B cell (primary cell): ENCODE results near the gene PTPRT. TPM values are rescaled to one million over a fixed set of nuclear protein-coding genes. Genes with fewer than 3 reads are reported as not detected.

ENCODE experiments used
- ATAC-seq: fragments of 200-7000 bp; cut with Tn5 transposase; one replicate; pipeline ENCODE4 v1.10.0; 2021; ENCODE audit warnings: low read depth, mild to moderate bottlenecking, moderate number of reproducible peaks, moderate library complexity
- CTCF ChIA-PET: fragments of 350-600 bp; sonication (Branson Sonifier 250); formaldehyde crosslinking; loops from one replicate; lab custom pipeline; 2021; ENCODE audit warnings: antibody characterized with exemption, inconsistent platforms; lab: Charles Lee
- POLR2A ChIA-PET: fragments of 350-600 bp; sonication (Branson Sonifier 250); formaldehyde crosslinking; loops from one replicate; lab custom pipeline; 2021; ENCODE audit warnings: antibody characterized with exemption; lab: Charles Lee
- DNase-seq: peaks from one replicate; pipeline ENCODE4 v3.0.0; 2013
- H2AFZ ChIP-seq: 2 replicates; pipeline ENCODE4 v1.6.1; 2012; ENCODE audit warnings: mild to moderate bottlenecking, low read depth, low read length; ENCODE audit not compliant: insufficient read depth, poor library complexity, severe bottlenecking
- H3K27ac ChIP-seq, 2 donors: 1 replicate in 1 of 2; 2 replicates in 1 of 2; pipeline ENCODE4 v1.5.1; 2012 to 2013; ENCODE audit warnings: low read length in 2 of 2, mild to moderate bottlenecking in 2 of 2, moderate library complexity in 1 of 2
- H3K27me3 ChIP-seq, 4 experiments: fragments of 200-600 bp in 1 of 4; sonication (generic) in 1 of 4; replicated peaks in 1 of 4; 1 replicate in 2 of 4; 2 replicates in 2 of 4; pipeline versions ENCODE4 v1.6.1 to v1.7.0; 2013 to 2016; ENCODE audit warnings: low read length in 3 of 4, mild to moderate bottlenecking in 2 of 4, mixed read lengths in 1 of 4, moderate library complexity in 1 of 4; ENCODE audit not compliant: insufficient read depth in 4 of 4, control insufficient read depth in 3 of 4; ENCODE audit errors: control extremely low read depth in 1 of 4
- H3K36me3 ChIP-seq, 2 experiments: replicated peaks in 1 of 2; 1 replicate in 1 of 2; 2 replicates in 1 of 2; pipeline versions ENCODE4 v1.6.1 to v1.7.1; 2013; ENCODE audit warnings: low read length in 1 of 2; ENCODE audit not compliant: insufficient read depth in 2 of 2, control insufficient read depth in 1 of 2; ENCODE audit errors: control extremely low read depth in 1 of 2, extremely low read depth in 1 of 2
- H3K4me1 ChIP-seq, 2 donors: fragments of 200-600 bp in 1 of 2; sonication (generic) in 1 of 2; 1 replicate in 1 of 2; 2 replicates in 1 of 2; pipeline versions ENCODE4 v1.5.1 to v1.6.1; 2013 to 2017; ENCODE audit warnings: low read length in 2 of 2; ENCODE audit not compliant: control insufficient read depth in 2 of 2, insufficient read depth in 2 of 2
- H3K4me2 ChIP-seq: replicated peaks from 2 replicates; pipeline ENCODE3; 2012; ENCODE audit warnings: mild to moderate bottlenecking, low read depth, low read length; ENCODE audit not compliant: poor library complexity, severe bottlenecking
- H3K4me3 ChIP-seq, 5 experiments: fragments of 200-600 bp in 1 of 5; sonication (generic) in 1 of 5; 1 replicate in 3 of 5; 2 replicates in 2 of 5; pipeline versions ENCODE4 v1.5.1 to v1.7.0; 2011 to 2016; ENCODE audit warnings: low read length in 4 of 5, mild to moderate bottlenecking in 4 of 5, low read depth in 2 of 5, control low read depth in 1 of 5, moderate library complexity in 1 of 5; ENCODE audit not compliant: insufficient read depth in 1 of 5; ENCODE audit errors: control extremely low read depth in 1 of 5, extremely low read depth in 1 of 5
- H3K79me2 ChIP-seq: fragments of 200-600 bp; sonication (generic); one replicate; pipeline ENCODE4 v1.6.0; 2016; ENCODE audit warnings: low read length; ENCODE audit not compliant: control insufficient read depth, insufficient read depth
- H3K9ac ChIP-seq: fragments of 200-600 bp; sonication (generic); 2 replicates; pipeline ENCODE4 v1.6.1; 2017; ENCODE audit warnings: mild to moderate bottlenecking, low read length, moderate library complexity
- H3K9me3 ChIP-seq, 3 donors: one replicate each; pipeline versions ENCODE4 v1.6.1 to v1.7.1; 2013; ENCODE audit warnings: low read length in 2 of 3; ENCODE audit not compliant: control insufficient read depth in 2 of 3, insufficient read depth in 1 of 3; ENCODE audit errors: control extremely low read depth in 1 of 3
- H4K20me1 ChIP-seq: 2 replicates; pipeline ENCODE4 v1.6.0; 2012; ENCODE audit warnings: mild to moderate bottlenecking, low read length; ENCODE audit not compliant: insufficient read depth, control insufficient read depth, poor library complexity, severe bottlenecking
- H3K27ac Mint-ChIP-seq: one replicate; pipeline ENCODE4 v1.8.0; 2021; ENCODE audit warnings: mixed read lengths
- H3K27me3 Mint-ChIP-seq: one replicate; pipeline ENCODE4 v1.8.0; 2021; ENCODE audit warnings: mixed read lengths
- H3K4me1 Mint-ChIP-seq: one replicate; pipeline ENCODE4 v1.8.0; 2021; ENCODE audit warnings: mixed read lengths
- H3K4me3 Mint-ChIP-seq: one replicate; pipeline ENCODE4 v1.8.0; 2021; ENCODE audit warnings: mixed read lengths
- H3K9me3 Mint-ChIP-seq: one replicate; pipeline ENCODE4 v1.8.0; 2022; ENCODE audit warnings: mixed read lengths; ENCODE audit not compliant: insufficient read depth
- EZH2 ChIP-seq: IDR thresholded peaks from 2 replicates; pipeline ENCODE4 v1.6.1; 2012; ENCODE audit warnings: borderline replicate concordance, low read depth, mild to moderate bottlenecking, moderate library complexity, low read length; ENCODE audit not compliant: insufficient read depth, poor library complexity, severe bottlenecking
- WGBS: methylation state at CpG from one replicate; pipeline ENCODE4 v1.1.5; 2013; ENCODE audit warnings: missing lambda C conversion rate; ENCODE audit not compliant: insufficient coverage; 5-methylcytosine and 5-hydroxymethylcytosine counted together
- intact Hi-C: fragments of 100-400 bp; cut with micrococcal nuclease; formaldehyde crosslinking; loops from one replicate; pipeline ENCODE4 v1.10.0; 2022
- polyA plus RNA-seq: library from polyadenylated mRNA; depleted of rRNA; stranded (reverse); fragments of >200 nt; gene quantifications from 2 replicates; pipeline ENCODE4 v1.2.3, GENCODE V29; 2012
- total RNA-seq, 2 donors: library from RNA; stranded (reverse); fragments of 120-200 nt in 1 of 2; gene quantifications; 1 replicate in 1 of 2; 2 replicates in 1 of 2; pipeline versions ENCODE4 v1.2.3 to v1.2.4, GENCODE V29; 2013 to 2022
- TF ChIP-seq, protein P1 (sequence below): fragments of 200-600 bp; IDR thresholded peaks from one replicate; pipeline ENCODE4 v1.8.0; 2022; ENCODE audit warnings: antibody characterized with exemption, mild to moderate bottlenecking

The PTPRT gene
- total and polyA plus RNA-seq, 2 donors (not counting 1 experiment from before 2014, with no cell fraction given) = not detected

DNA sequence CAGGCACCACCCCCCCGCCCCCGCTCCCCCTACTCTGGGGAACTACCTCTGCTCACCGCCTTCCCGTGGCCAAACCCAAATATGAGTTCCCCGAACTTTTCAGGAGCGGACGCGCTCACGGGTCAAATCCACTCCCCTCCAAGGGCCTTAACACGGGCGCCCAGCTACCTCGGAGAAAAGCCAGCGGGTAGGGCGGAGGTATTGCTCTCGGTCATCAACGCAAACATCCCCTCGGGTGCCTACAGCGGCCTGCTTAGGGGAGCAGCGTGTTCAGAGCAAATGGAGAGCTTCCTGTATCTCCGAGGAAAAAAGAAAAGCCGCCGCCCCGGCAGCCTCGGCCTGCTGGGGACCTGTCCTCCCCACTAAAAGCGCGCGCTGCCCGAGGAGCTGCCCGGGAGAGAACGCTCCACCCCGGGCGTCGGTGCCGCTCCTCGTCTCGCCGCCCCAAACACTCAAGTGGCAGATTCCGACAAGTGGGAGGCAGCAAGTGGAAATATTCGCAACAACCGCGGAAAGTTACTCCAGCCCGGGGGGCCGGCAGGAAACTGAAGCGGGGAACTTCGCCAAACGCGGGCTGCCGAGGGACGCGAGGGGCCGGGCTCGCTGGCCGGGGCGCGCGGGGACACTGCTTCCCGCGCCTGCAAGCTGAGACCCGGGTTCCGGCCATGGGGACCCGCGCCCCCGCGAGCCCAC lies 699 bp downstream of the PTPRT start:
- peaks cover 0 to 30% (median 8%) of the 10 kb centered on the region in 4 experiments for H3K27me3 ChIP-seq
- Mint-ChIP-seq H3K4me3 (no peak overlapping the region), H3K27me3 (peaks cover 60% of the 10 kb centered on the region), H3K9me3 (no peaks in the 10 kb centered on the region), H3K27ac (no peak overlapping the region), H3K4me1 (peaks cover 5% of the 10 kb centered on the region)
- DNase-seq = no peak
- POLR2A ChIA-PET = no interaction called here
- H4K20me1 ChIP-seq = no peaks in the 10 kb centered on the region
- TF ChIP-seq, protein P1, sequence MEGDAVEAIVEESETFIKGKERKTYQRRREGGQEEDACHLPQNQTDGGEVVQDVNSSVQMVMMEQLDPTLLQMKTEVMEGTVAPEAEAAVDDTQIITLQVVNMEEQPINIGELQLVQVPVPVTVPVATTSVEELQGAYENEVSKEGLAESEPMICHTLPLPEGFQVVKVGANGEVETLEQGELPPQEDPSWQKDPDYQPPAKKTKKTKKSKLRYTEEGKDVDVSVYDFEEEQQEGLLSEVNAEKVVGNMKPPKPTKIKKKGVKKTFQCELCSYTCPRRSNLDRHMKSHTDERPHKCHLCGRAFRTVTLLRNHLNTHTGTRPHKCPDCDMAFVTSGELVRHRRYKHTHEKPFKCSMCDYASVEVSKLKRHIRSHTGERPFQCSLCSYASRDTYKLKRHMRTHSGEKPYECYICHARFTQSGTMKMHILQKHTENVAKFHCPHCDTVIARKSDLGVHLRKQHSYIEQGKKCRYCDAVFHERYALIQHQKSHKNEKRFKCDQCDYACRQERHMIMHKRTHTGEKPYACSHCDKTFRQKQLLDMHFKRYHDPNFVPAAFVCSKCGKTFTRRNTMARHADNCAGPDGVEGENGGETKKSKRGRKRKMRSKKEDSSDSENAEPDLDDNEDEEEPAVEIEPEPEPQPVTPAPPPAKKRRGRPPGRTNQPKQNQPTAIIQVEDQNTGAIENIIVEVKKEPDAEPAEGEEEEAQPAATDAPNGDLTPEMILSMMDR = no peak
- TF ChIP-seq EZH2 = no peak
- H3K4me2 ChIP-seq = no peak overlapping the region
- CTCF ChIA-PET = no interaction called here
- peaks cover 0 to 3% of the 10 kb centered on the region in 2 donors for H3K4me1 ChIP-seq
- no peak overlapping the region for H3K9ac ChIP-seq
- no peaks in the 10 kb centered on the region for H3K36me3 ChIP-seq
- no peak overlapping the region for H3K27ac ChIP-seq
- no peaks in the 10 kb centered on the region for H3K9me3 ChIP-seq
- ATAC-seq = no peak
- 6% methylated on average over 62 of the region's 64 CpGs for WGBS
- no peak overlapping the region for H2AFZ ChIP-seq
- intact Hi-C loops = loop anchor here (5.0 kb wide), 1 partner anchor 1452 kb away; no protein-coding TSS in a partner anchor
- H3K79me2 ChIP-seq = no peaks in the 10 kb centered on the region
- no peak overlapping the region for H3K4me3 ChIP-seq

GRCh38 chr20:43188234-43188653 lies 1.5 kb downstream of the PTPRT start:
- whole genome bisulfite sequencing = 6% methylated on average over 16 of the region's 16 CpGs
- no peaks in the 10 kb centered on the region for H3K9me3 Mint-ChIP-seq
- H3K4me3 ChIP-seq = no peak overlapping the region
- H3K9me3 ChIP-seq = no peaks in the 10 kb centered on the region
- no peak overlapping the region for H3K27ac Mint-ChIP-seq
- no peaks in the 10 kb centered on the region for H4K20me1 ChIP-seq
- no peak for DNase-seq
- TF ChIP-seq, protein P1 = no peak
- TF ChIP-seq EZH2 = no peak
- H2AFZ ChIP-seq = no peak overlapping the region
- H3K79me2 ChIP-seq = no peaks in the 10 kb centered on the region
- peaks cover 5% of the 10 kb centered on the region for H3K4me1 Mint-ChIP-seq
- no peak overlapping the region for H3K4me2 ChIP-seq
- no peak overlapping the region for H3K9ac ChIP-seq
- no peak overlapping the region for H3K27ac ChIP-seq
- H3K36me3 ChIP-seq = no peaks in the 10 kb centered on the region
- intact Hi-C loops = loop anchor here (5.0 kb wide), 1 partner anchor 1451 kb away; no protein-coding TSS in a partner anchor
- ChIA-PET POLR2A (no interaction called here), CTCF (no interaction called here)
- H3K27me3 ChIP-seq = peaks cover 0 to 30% (median 8%) of the 10 kb centered on the region in 4 experiments
- peaks cover 60% of the 10 kb centered on the region for H3K27me3 Mint-ChIP-seq
- H3K4me1 ChIP-seq = peaks cover 0 to 3% of the 10 kb centered on the region in 2 donors
- no peak overlapping the region for H3K4me3 Mint-ChIP-seq
- ATAC-seq = no peak
